Neutrophil (primary cell): Measurements from ENCODE around the gene TSR1.

Experiments
- H3K27ac ChIP-seq: fragments of 200-600 bp; sonication (generic); 2 replicates; pipeline ENCODE4 v1.5.1; 2016; ENCODE audit warnings: mild to moderate bottlenecking, moderate library complexity
- H3K27me3 ChIP-seq: fragments of 200-600 bp; sonication (generic); 2 replicates; pipeline ENCODE4 v1.6.0; 2016; ENCODE audit warnings: mild to moderate bottlenecking
- H3K36me3 ChIP-seq: fragments of 200-600 bp; sonication (generic); 2 replicates; pipeline ENCODE4 v1.5.1; 2017
- H3K4me1 ChIP-seq, 2 experiments: fragments of 200-600 bp in 1 of 2; sonication (generic) in 1 of 2; 1 replicate in 1 of 2; 2 replicates in 1 of 2; pipeline versions ENCODE4 v1.5.1 to v1.6.1; 2013 to 2016; ENCODE audit warnings: low read depth in 1 of 2, low read length in 1 of 2, mild to moderate bottlenecking in 1 of 2, moderate library complexity in 1 of 2; ENCODE audit not compliant: control insufficient read depth in 1 of 2, insufficient read depth in 1 of 2
- H3K4me3 ChIP-seq, 2 experiments: fragments of 200-600 bp in 1 of 2; sonication (generic) in 1 of 2; 1 replicate in 1 of 2; 2 replicates in 1 of 2; pipeline ENCODE4 v1.5.1; 2013 to 2016; ENCODE audit warnings: low read depth in 1 of 2, low read length in 1 of 2, mild to moderate bottlenecking in 1 of 2, moderate library complexity in 1 of 2
- H3K9me3 ChIP-seq: fragments of 200-600 bp; sonication (generic); 2 replicates; pipeline ENCODE4 v1.5.1; 2016
- CTCF ChIP-seq: fragments of 200-600 bp; sonication (generic); IDR thresholded peaks from 2 replicates; pipeline ENCODE4 v1.5.1; 2016; ENCODE audit warnings: antibody characterized with exemption

The TSR1 gene

GRCh38 chr17:2372180-2372579 lies 35.9 kb upstream of the TSR1 start:
- no peaks in the 10 kb centered on the region for H3K9me3 ChIP-seq

GRCh38 chr17:2371183-2372130 lies 35.2 kb upstream of the TSR1 start:
- Histone ChIP-seq H3K4me1 (peaks cover 13 to 15% of the 10 kb centered on the region in 2 experiments), H3K27me3 (no peaks in the 10 kb centered on the region), H3K9me3 (no peaks in the 10 kb centered on the region), H3K27ac (no peak overlapping the region), H3K4me3 (no peak overlapping the region), H3K36me3 (peaks cover 67% of the 10 kb centered on the region)
- no peak for TF ChIP-seq CTCF

More at GRCh38 chr17:2372180-2372579, 35.9 kb upstream of the TSR1 start:
- peaks cover 67% of the 10 kb centered on the region for H3K36me3 ChIP-seq
- H3K27ac ChIP-seq: no peak overlapping the region
- peaks cover 13 to 15% of the 10 kb centered on the region in 2 experiments for H3K4me1 ChIP-seq
- no peaks in the 10 kb centered on the region for H3K27me3 ChIP-seq
- H3K4me3 ChIP-seq: no peak overlapping the region
- TF ChIP-seq CTCF: no peak

GRCh38 chr17:2370211-2370589 lies 33.9 kb upstream of the TSR1 start:
- H3K27me3 ChIP-seq: no peaks in the 10 kb centered on the region
- no peak overlapping the region for H3K27ac ChIP-seq
- TF ChIP-seq CTCF: no peak
- no peaks in the 10 kb centered on the region for H3K9me3 ChIP-seq
- peaks cover 65% of the 10 kb centered on the region for H3K36me3 ChIP-seq
- H3K4me1 ChIP-seq: peaks cover 13 to 15% of the 10 kb centered on the region in 2 experiments
- no peak overlapping the region for H3K4me3 ChIP-seq

GRCh38 chr17:2369551-2370210 lies 33.4 kb upstream of the TSR1 start:
- no peak for TF ChIP-seq CTCF
- H3K36me3 ChIP-seq: peaks cover 65% of the 10 kb centered on the region
- H3K27ac ChIP-seq: no peak overlapping the region
- peaks cover 13 to 15% of the 10 kb centered on the region in 2 experiments for H3K4me1 ChIP-seq
- no peak overlapping the region for H3K4me3 ChIP-seq
- no peaks in the 10 kb centered on the region for H3K9me3 ChIP-seq
- no peaks in the 10 kb centered on the region for H3K27me3 ChIP-seq

GRCh38 chr17:2369039-2369438 lies 32.8 kb upstream of the TSR1 start:
- peaks cover 70% of the 10 kb centered on the region for H3K36me3 ChIP-seq
- no peaks in the 10 kb centered on the region for H3K27me3 ChIP-seq
- H3K9me3 ChIP-seq: no peaks in the 10 kb centered on the region
- no peak for TF ChIP-seq CTCF
- no peak overlapping the region for H3K4me3 ChIP-seq
- peaks cover 13 to 15% of the 10 kb centered on the region in 2 experiments for H3K4me1 ChIP-seq
- H3K27ac ChIP-seq: no peak overlapping the region
